Transverse colon (tissue), 4 donors: ENCODE results near the gene GABBR2.

ENCODE experiments used
- CTCF ChIP-seq, 5 experiments: fragments of 200-600 bp in 3 of 5; fragments of 450-650 bp in 2 of 5; sonication (generic) in 3 of 5; IDR thresholded peaks; 1 replicate in 2 of 5; 2 replicates in 3 of 5; pipeline ENCODE4 v1.5.1; 2016 to 2017; ENCODE audit warnings: antibody characterized with exemption in 5 of 5, inconsistent platforms in 3 of 5, mild to moderate bottlenecking in 2 of 5, moderate library complexity in 1 of 5
- EP300 ChIP-seq: sonication (generic); formaldehyde crosslinking; IDR thresholded peaks from one replicate; pipeline ENCODE4 v1.6.1; 2017; ENCODE audit warnings: antibody characterized with exemption, low read depth
- POLR2A ChIP-seq: fragments of 450-650 bp; IDR thresholded peaks from one replicate; pipeline ENCODE4 v1.6.1; 2016; ENCODE audit warnings: antibody characterized with exemption, mild to moderate bottlenecking, moderate library complexity
- POLR2AphosphoS5 ChIP-seq, 3 donors: sonication (generic); formaldehyde crosslinking; IDR thresholded peaks; one replicate each; pipeline ENCODE4 v1.6.1; 2016; ENCODE audit warnings: antibody characterized with exemption in 3 of 3

- TF ChIP-seq CTCF (IDR thresholded peaks at IDR 0.05) (no peak), POLR2AphosphoS5 (IDR thresholded peaks at IDR 0.05) (no peak), POLR2A (no peak), EP300 (no peak)
Observed at GRCh38 chr9:98726735-98727134, 18.0 kb upstream of the GABBR2 start.
